ENCODE data around the gene DUSP11.
"Not testable (repeated sequence)": the region's sequence is repeated elsewhere in the genome, so short reads cannot be mapped to it uniquely, and the experiment has no call there.

Gene DUSP11

DNA sequence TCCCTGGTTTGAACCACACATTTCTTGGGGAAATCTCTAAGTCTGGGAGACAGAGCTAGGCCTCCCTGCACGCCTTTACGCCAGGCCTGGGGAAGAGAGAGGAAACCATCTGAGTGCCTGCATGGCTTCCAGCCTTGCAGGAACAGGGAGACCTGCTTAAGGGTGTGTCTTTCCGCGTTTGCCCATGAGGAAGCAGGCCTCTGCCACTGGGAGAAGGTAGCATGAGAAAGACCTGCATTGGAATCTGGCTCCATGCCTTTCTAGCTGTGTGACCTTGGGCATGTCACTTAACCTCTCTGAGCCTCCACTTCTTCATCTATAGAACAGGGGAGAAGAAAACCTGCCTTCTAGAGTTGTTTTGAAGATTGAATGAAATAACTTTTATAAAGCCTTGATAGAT lies 62.2 kb downstream of the DUSP11 start:
- DNase-seq (ENCODE audit: low read depth): not testable (repeated sequence)

DNA sequence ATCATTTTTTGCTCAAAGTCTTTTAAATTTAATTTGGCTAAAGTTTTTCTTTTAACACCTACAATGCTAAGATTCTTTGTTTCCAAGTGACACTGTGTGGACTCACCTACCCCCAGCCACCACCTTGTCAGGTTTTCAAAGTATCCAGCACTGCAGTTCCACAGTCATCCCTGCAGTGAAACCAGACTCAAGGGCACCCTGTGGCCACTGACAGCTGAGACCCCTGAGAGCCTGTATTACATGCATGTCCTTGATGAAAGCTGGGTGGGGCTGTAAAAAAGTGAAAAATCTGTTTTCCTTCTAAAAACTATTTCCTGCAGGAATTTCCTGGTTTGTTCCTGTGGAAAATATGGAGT lies 62.7 kb downstream of the DUSP11 start:
- DNase-seq (ENCODE audit: low read depth): no peak

DNA sequence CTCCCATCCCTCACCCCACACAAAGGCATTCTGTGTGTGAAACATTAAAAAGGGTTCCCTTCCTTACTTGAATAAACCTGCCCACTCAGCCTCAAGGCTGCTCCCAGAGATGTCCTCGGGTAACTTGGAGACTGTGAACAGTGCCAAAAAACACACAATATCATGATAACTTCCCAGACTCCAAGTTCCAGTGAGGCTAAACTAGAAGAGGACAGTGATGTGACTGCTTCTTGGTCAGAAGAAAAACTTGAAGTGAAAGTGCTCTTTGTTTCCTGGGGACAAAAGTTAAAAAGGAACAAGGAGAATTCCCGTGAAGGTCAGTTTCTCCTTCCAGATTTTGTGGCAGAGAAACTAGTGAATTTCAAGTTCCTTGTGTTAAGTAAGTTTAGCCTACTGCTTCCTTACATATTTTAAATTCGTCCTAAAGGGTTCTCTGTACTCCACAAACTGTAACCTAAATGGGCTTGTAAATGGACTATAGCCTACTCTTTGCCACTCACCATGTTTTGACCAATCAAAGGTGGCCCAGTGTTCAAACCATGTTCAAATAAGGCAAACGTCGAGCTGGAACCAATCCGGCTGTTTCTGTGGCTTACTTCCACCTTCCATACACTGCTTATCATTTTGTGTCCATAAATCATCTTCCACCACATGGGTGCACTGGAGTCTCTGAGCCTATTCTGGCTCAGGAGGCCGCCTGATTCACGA lies 63.2 kb downstream of the DUSP11 start:
- DNase-seq (ENCODE audit: low read depth): no peak

DNA sequence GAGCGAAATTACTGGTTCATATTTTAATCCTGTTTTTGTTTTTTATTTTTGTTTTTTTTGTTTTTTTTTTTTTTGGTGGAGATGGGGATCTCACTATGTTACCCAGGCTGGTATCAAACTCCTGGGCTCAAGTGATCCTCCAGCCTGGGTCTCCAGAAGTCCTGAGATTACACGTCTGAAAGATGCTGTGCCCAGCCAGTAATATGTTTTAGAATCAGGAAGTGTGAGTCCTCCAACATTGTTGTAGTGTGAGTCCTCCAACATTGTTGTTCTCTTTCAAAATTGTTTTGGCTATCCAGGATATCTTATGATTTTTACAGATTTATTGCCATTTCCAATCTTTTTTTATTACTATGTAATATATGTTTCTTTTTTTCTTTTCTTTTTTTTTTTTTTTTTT lies 65.8 kb downstream of the DUSP11 start:
- DNase-seq (ENCODE audit: low read depth): no peak

All from activated gamma-delta T cell treated with anti-CD3 and anti-CD28 coated beads, Interleukin-2, amount 50 U/mL, for 16 hours (primary cell).